Mesothelial cell of epicardium (in vitro differentiated cells): ENCODE results near the gene CLCN1. TPM values are rescaled to one million over a fixed set of nuclear protein-coding genes. Genes with fewer than 3 reads are reported as not detected.

Source experiments
- DNase-seq, 2 experiments: peaks; one replicate each; pipeline ENCODE4 v3.0.0; 2021; ENCODE audit warnings: low spot score in 2 of 2; ENCODE audit not compliant: unreplicated experiment in 2 of 2
- H3K27ac Mint-ChIP-seq: 2 replicates; pipeline ENCODE4 v1.8.0; 2021; ENCODE audit warnings: mixed read lengths
- H3K27me3 Mint-ChIP-seq: 2 replicates; pipeline ENCODE4 v1.8.0; 2021; ENCODE audit warnings: low read depth, mixed read lengths
- H3K36me3 Mint-ChIP-seq: 2 replicates; pipeline ENCODE4 v1.8.0; 2021; ENCODE audit warnings: mixed read lengths
- H3K4me1 Mint-ChIP-seq: 2 replicates; pipeline ENCODE4 v1.8.0; 2021; ENCODE audit warnings: mixed read lengths
- H3K4me3 Mint-ChIP-seq: 2 replicates; pipeline ENCODE4 v1.8.0; 2021; ENCODE audit warnings: mild to moderate bottlenecking, moderate library complexity, mixed read lengths
- H3K9me3 Mint-ChIP-seq: 2 replicates; pipeline ENCODE4 v1.8.0; 2021; ENCODE audit warnings: mixed read lengths
- CTCF ChIP-seq: fragments of 200-600 bp; sonication (generic); IDR thresholded peaks from one replicate; pipeline ENCODE4 v1.5.0; 2021; ENCODE audit warnings: antibody characterized with exemption; ENCODE audit not compliant: unreplicated experiment
- microRNA-seq: library from miRNA; unstranded; fragments of <30 nt; microRNA quantifications from one replicate; pipeline ENCODE4 v1.2.0, GENCODE V29; 2021; ENCODE audit warnings: inconsistent platforms, mixed read lengths
- total RNA-seq: library from RNA; stranded (reverse); gene quantifications from 3 replicates; pipeline ENCODE4 v1.2.1, GENCODE V29; 2021

Gene CLCN1
- total RNA-seq, 1 donor from 2014 or later = 0.16 TPM

- peaks cover 10% of the 10 kb centered on the region for H3K36me3 Mint-ChIP-seq
These were observed 83.2 kb downstream of the CLCN1 start for GRCh38 chr7:143399151-143399550.

GRCh38 chr7:143399642-143400041 lies 83.7 kb downstream of the CLCN1 start:
- H3K27me3 Mint-ChIP-seq = no peaks in the 10 kb centered on the region
- H3K36me3 Mint-ChIP-seq = peaks cover 12% of the 10 kb centered on the region
- no peak for DNase-seq
- no peak overlapping the region for H3K4me3 Mint-ChIP-seq
- H3K4me1 Mint-ChIP-seq = no peaks in the 10 kb centered on the region
- no peak overlapping the region for H3K27ac Mint-ChIP-seq
- no peaks in the 10 kb centered on the region for H3K9me3 Mint-ChIP-seq
- TF ChIP-seq CTCF = no peak

More at GRCh38 chr7:143399151-143399550, 83.2 kb downstream of the CLCN1 start:
- no peak for DNase-seq
- TF ChIP-seq CTCF = no peak
- Mint-ChIP-seq H3K27me3 (no peaks in the 10 kb centered on the region), H3K4me3 (no peak overlapping the region), H3K9me3 (no peaks in the 10 kb centered on the region), H3K27ac (no peak overlapping the region), H3K4me1 (no peaks in the 10 kb centered on the region)

- H3K9me3 Mint-ChIP-seq = no peaks in the 10 kb centered on the region
- DNase-seq = no peak
- H3K27ac Mint-ChIP-seq = no peak overlapping the region
- peaks cover 6% of the 10 kb centered on the region for H3K36me3 Mint-ChIP-seq
- no peak overlapping the region for H3K4me3 Mint-ChIP-seq
- no peak for TF ChIP-seq CTCF
- H3K27me3 Mint-ChIP-seq = no peaks in the 10 kb centered on the region
- peaks cover 13% of the 10 kb centered on the region for H3K4me1 Mint-ChIP-seq
These were observed 85.4 kb downstream of the CLCN1 start for GRCh38 chr7:143401265-143401664.

Small RNA genes lying within 50 kb of the gene (microRNA-seq; reads per million reads assigned to microRNA genes)
- gene MIR6892 = not detected

Other genes with a start within 250 kb of the CLCN1 start
- gene PIP, start 184.0 kb upstream of the CLCN1 start, total RNA-seq = not detected in 3 replicates
- not detected in 3 replicates for gene TAS2R39, start 132.7 kb upstream of the CLCN1 start, total RNA-seq
- gene TAS2R40, start 94.1 kb upstream of the CLCN1 start, total RNA-seq = not detected in 3 replicates
- gene GSTK1, start 52.7 kb upstream of the CLCN1 start, total RNA-seq = 86.7 to 98.8 TPM (median 92.8 TPM) in 3 replicates
- 6.1 to 10.1 TPM (median 7.9 TPM) in 3 replicates for gene TMEM139, start 31.2 kb upstream of the CLCN1 start, total RNA-seq
- 53.3 to 56.5 TPM (median 55.4 TPM) in 3 replicates for gene CASP2, start 27.8 kb upstream of the CLCN1 start, total RNA-seq
- 5.6 to 6.1 TPM (median 5.8 TPM) in 3 replicates for gene FAM131B, start 46.6 kb downstream of the CLCN1 start, total RNA-seq
- 284 to 295 TPM (median 290 TPM) in 3 replicates for gene ZYX, start 65.2 kb downstream of the CLCN1 start, total RNA-seq
- 23.2 to 28.8 TPM (median 27.3 TPM) in 3 replicates for gene EPHA1, start 92.7 kb downstream of the CLCN1 start, total RNA-seq
- not detected in 3 replicates for gene TAS2R60, start 127.3 kb downstream of the CLCN1 start, total RNA-seq
- not detected in 3 replicates for gene TAS2R41, start 161.8 kb downstream of the CLCN1 start, total RNA-seq